Naive B cell (primary cell): ENCODE results near the gene RAB11FIP4. TPM values are rescaled to one million over a fixed set of nuclear protein-coding genes. Genes with fewer than 3 reads are reported as not detected.

Experiments used
- ATAC-seq, 2 donors: fragments of 150-1000 bp; cut with Tn5 transposase; 2 replicates each; pipeline ENCODE4 v1.10.0; 2021; ENCODE audit warnings: low read depth in 2 of 2, mild to moderate bottlenecking in 2 of 2, moderate library complexity in 2 of 2
- DNase-seq: peaks from one replicate; pipeline ENCODE4 v3.0.0; 2022
- H3K27ac Mint-ChIP-seq, 6 donors: one replicate each; pipeline ENCODE4 v1.8.0; 2020 to 2022; ENCODE audit warnings: mild to moderate bottlenecking in 6 of 6, mixed read lengths in 6 of 6, moderate library complexity in 5 of 6, inconsistent platforms in 2 of 6
- H3K27me3 Mint-ChIP-seq, 3 donors: one replicate each; pipeline ENCODE4 v1.8.0; 2021 to 2022; ENCODE audit warnings: mixed read lengths in 3 of 3, mild to moderate bottlenecking in 1 of 3
- H3K36me3 Mint-ChIP-seq, 2 donors: one replicate each; pipeline ENCODE4 v1.8.0; 2020 to 2022; ENCODE audit warnings: mixed read lengths in 2 of 2, inconsistent platforms in 1 of 2, mild to moderate bottlenecking in 1 of 2
- H3K4me1 Mint-ChIP-seq, 3 donors: one replicate each; pipeline ENCODE4 v1.8.0; 2020 to 2022; ENCODE audit warnings: mixed read lengths in 3 of 3, inconsistent platforms in 1 of 3, mild to moderate bottlenecking in 1 of 3, moderate library complexity in 1 of 3
- H3K4me3 Mint-ChIP-seq, 8 donors: one replicate each; pipeline ENCODE4 v1.8.0; 2020 to 2022; ENCODE audit warnings: mild to moderate bottlenecking in 8 of 8, mixed read lengths in 8 of 8, moderate library complexity in 8 of 8, inconsistent platforms in 2 of 8
- H3K9me3 Mint-ChIP-seq, 7 donors: one replicate each; pipeline ENCODE4 v1.8.0; 2020 to 2022; ENCODE audit warnings: mixed read lengths in 7 of 7, mild to moderate bottlenecking in 5 of 7, inconsistent platforms in 2 of 7, moderate library complexity in 1 of 7
- polyA plus RNA-seq, 6 donors: library from polyadenylated mRNA; unstranded; fragments of 300-500 nt; fragmentation: Illumina TruSeq; gene quantifications; one replicate each; pipeline ENCODE4 v1.2.3, GENCODE V29; 2021; ENCODE audit warnings: low read depth in 6 of 6

RAB11FIP4 gene
- polyA plus RNA-seq, 6 donors from 2014 or later = 7.3 to 29.7 (median 20.8) TPM

DNA sequence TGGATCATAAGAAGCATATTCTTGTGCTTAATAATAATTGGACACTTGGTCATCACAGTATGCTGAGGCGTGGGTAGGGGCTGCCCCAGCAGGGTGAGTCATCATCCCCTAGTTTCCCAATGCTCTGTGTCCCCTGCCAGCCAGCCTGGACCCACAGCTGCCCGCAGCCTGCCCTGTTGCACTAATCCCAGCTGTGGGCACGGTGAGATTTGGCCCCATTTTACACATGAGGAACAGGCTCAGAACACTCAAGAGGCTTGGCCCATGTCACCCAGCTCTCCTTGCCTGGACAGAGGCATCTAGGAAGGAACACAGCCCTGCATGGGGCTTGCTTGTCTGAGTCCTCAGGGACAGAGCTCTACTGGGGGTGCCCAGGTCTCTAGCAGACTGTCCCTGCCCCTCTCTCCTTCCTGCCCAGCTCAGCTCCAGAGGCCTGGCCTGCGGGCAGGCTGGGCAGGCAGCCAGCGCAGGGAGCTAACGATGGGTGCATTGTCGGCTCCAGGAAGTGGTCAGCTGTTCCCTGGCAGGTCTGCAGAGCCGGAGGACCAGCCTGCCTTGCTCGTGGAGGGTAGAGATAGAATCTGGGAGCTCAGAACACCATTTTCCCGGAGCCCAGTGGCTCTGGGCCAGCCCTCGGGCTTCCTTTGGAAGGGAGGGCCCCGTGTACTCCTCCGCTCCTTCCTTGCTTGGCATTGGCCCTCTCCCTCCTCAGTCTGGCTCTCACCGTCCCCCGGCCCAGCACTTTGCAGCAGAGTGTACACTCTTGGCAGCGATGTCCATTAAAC, 189.4 kb downstream of the RAB11FIP4 start:
- no peak overlapping the region for H3K4me3 Mint-ChIP-seq
- no peaks in the 10 kb centered on the region for H3K36me3 Mint-ChIP-seq
- H3K27me3 Mint-ChIP-seq = no peaks in the 10 kb centered on the region
- peak overlapping the region in 3 of 6 donors; percentile 27 to 76 (median 67) for H3K27ac Mint-ChIP-seq
- no peak for DNase-seq
- H3K4me1 Mint-ChIP-seq = peaks cover 14 to 24% (median 18%) of the 10 kb centered on the region in 3 donors
- no peaks in the 10 kb centered on the region for H3K9me3 Mint-ChIP-seq
- no peak for ATAC-seq

DNA sequence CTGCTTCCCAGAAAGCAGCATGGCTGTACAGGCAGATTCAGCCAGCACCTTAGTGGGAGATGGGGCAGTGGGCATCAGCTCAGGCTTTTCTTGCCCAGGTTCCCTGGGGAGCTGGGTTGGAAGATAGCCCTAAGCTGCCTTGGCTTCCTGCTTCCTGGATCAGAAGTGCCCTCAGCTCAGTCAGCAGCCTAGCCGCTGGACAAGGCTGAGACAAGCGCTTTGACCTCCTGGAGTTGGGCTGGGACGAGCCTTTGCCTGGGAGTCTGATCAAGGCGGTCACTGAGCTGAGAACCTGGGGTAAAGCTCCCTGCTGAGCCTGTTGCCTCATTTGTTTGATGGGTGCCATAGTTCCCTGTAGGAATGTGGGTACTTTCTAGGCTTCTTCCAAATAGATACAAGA, 190.0 kb downstream of the RAB11FIP4 start:
- Mint-ChIP-seq H3K4me1 (peaks cover 14 to 24% (median 18%) of the 10 kb centered on the region in 3 donors), H3K36me3 (no peaks in the 10 kb centered on the region), H3K27ac (peak overlapping the region in 3 of 6 donors; percentile 67 to 87 (median 76)), H3K27me3 (no peaks in the 10 kb centered on the region), H3K9me3 (no peaks in the 10 kb centered on the region), H3K4me3 (peak overlapping the region in 1 of 8 donors; percentile 76)
- DNase-seq (no peak), ATAC-seq (no peak)

DNA sequence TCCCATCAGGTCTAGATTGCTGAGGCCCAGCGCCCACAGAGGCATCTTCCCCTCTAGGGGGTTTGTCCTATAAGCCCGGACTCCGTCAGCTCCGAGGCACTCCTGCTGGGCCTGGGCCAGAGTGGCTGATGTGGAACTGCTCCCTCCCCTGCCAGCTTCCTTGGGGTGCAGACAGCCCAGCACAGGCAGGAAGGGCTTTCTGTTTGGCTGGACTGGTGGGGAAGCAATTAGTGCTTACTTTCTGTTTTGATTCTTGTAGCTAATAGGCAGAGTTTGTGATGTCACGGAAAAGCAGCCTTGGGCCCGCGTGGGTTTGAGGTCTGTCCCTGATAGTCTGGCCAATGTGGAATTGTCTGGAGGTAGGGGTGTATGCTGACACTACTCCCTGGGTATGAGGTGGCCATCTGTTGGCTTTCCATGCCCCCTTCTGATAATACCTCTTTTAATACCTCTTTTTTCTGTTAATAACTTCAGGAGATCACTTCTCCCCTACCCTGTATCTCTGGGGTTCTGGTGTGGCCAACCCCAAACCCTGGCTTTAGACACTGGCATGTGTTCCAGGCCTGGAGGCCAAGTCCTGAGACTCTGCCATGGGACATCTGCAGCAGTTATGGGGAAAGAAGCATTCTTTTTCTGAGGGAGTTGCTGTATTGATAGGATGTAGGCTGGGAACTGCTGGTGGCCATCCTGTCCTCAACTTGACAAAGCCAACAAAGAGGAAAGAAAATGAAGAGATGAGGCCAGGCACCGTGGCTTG, 190.9 kb downstream of the RAB11FIP4 start:
- peak; percentile 83 to 89 for ATAC-seq
- peaks cover 14 to 24% (median 18%) of the 10 kb centered on the region in 3 donors for H3K4me1 Mint-ChIP-seq
- H3K9me3 Mint-ChIP-seq = no peaks in the 10 kb centered on the region
- no peaks in the 10 kb centered on the region for H3K36me3 Mint-ChIP-seq
- H3K4me3 Mint-ChIP-seq = peak overlapping the region in 7 of 8 donors; percentile 37 to 83 (median 76)
- H3K27me3 Mint-ChIP-seq = no peaks in the 10 kb centered on the region
- peak overlapping the region; percentile 39 to 91 (median 80) for H3K27ac Mint-ChIP-seq
- peak; percentile 43 for DNase-seq

DNA sequence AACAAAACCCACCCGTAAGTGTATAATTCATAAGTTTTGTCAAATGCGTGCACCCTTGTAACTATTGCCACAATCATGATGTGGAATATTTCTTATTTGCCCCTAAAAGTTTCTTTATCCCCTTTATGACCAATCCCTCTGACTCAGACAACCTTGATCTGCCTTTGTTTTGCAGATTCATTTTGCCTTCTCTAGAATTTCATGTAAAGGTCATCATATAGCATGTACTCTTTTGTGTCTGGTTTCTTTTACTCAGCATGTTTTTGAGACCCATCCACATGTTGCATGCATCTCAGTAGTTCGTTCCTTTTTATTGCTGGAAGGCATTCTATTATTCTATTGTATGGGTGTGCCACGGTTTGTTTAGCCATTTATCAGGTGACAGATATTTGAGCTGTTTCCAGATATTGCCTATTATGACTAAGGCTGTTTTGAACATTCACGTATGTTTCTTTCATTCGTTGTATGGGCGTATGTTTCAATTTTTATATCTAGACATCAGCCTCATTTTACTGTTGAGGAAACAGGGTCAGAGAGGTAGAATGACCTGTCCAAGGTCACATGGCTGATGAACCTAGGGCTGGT, 192.4 kb downstream of the RAB11FIP4 start:
- peaks cover 14 to 24% (median 18%) of the 10 kb centered on the region in 3 donors for H3K4me1 Mint-ChIP-seq
- ATAC-seq = no peak
- DNase-seq = no peak
- H3K27me3 Mint-ChIP-seq = no peaks in the 10 kb centered on the region
- H3K27ac Mint-ChIP-seq = peak overlapping the region in 2 of 6 donors; percentile 13 to 15
- no peaks in the 10 kb centered on the region for H3K36me3 Mint-ChIP-seq
- H3K4me3 Mint-ChIP-seq = no peak overlapping the region
- no peaks in the 10 kb centered on the region for H3K9me3 Mint-ChIP-seq

DNA sequence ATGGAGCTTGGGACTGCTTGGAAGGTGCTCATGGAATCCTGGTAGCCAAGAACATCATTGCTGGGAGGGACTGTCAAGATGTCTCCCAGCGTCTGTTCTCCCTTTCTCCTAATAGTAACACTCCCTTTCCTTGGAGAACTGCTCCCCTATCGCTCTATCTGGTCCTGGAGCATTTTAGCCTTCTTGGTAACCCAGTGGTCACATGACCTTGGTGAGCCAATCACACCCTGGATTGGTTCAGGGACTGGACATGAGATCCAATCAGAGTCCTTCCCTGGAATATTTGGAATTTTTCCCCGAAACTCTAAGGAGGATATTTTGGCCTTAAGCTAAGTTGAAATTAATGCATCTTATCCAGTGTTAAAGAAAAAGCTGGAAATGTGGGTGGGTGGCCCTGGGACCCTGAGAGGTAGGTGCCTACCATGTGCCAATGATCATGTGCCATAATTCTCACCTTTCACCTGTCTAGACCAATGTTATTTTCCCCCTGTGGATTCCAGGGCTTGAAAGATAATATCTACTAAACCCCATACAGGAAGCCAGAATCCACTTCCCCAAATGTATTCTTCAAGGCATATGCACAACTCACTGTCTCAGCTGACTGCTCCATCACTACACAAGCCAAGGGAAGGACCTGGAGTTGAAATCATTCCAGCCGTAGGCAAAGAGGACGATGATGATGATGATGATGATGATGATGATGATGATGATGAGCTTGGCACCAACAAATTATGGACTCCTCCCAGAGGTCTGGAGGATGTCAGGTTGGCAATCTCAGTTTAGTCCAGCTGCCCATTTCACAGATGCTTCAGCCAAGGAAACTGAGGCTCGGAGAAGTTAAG, 193.2 kb downstream of the RAB11FIP4 start:
- Mint-ChIP-seq H3K27me3 (no peaks in the 10 kb centered on the region), H3K27ac (no peak overlapping the region), H3K4me1 (peaks cover 14 to 24% (median 18%) of the 10 kb centered on the region in 3 donors), H3K4me3 (no peak overlapping the region), H3K9me3 (no peaks in the 10 kb centered on the region), H3K36me3 (no peaks in the 10 kb centered on the region)
- no peak for ATAC-seq
- DNase-seq = no peak

DNA sequence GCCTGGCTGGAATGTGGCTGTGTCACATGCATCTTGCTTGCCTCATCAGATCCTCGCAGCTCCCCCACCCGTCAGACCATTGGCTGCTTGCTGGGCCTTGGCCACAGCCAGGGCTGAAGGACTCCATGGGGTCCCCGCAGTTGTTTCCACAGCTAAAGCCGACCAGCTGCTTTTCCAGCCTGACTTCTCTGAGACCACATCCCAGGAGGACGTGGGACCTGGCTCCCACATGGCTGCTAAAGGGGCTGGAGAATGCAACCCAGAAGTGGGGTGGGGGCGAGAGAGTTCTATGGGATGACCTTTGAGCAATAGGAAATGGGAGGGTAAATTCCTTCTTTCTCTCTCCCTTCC, 193.8 kb downstream of the RAB11FIP4 start:
- no peak overlapping the region for H3K27ac Mint-ChIP-seq
- no peaks in the 10 kb centered on the region for H3K9me3 Mint-ChIP-seq
- H3K4me3 Mint-ChIP-seq = no peak overlapping the region
- no peak for ATAC-seq
- H3K36me3 Mint-ChIP-seq = no peaks in the 10 kb centered on the region
- H3K27me3 Mint-ChIP-seq = no peaks in the 10 kb centered on the region
- no peak for DNase-seq
- H3K4me1 Mint-ChIP-seq = peaks cover 14 to 24% (median 18%) of the 10 kb centered on the region in 3 donors

DNA sequence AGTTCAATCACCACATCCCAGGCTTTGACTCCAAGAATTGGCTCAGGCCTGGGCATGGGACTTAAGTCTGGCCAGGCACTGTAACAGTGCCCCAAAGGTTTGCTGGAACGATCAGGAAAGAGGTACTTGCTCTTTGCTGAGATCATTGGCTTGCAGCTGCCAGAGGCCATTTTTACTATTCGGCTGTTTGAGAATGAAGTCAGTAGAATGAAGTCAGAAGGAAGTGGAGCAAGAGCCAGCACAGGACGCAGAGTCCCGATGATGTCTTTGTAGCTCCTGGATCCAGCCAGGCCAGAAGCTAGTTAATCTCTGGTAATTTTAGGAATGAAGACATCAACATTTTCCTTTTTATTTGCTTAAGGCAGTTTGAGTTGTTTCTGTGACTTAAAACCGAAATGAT, 195.5 kb downstream of the RAB11FIP4 start:
- no peak for DNase-seq
- Mint-ChIP-seq H3K4me1 (peaks cover 7 to 16% (median 8%) of the 10 kb centered on the region in 3 donors), H3K9me3 (no peaks in the 10 kb centered on the region), H3K36me3 (no peaks in the 10 kb centered on the region), H3K27me3 (no peaks in the 10 kb centered on the region), H3K27ac (no peak overlapping the region), H3K4me3 (no peak overlapping the region)
- no peak for ATAC-seq

DNA sequence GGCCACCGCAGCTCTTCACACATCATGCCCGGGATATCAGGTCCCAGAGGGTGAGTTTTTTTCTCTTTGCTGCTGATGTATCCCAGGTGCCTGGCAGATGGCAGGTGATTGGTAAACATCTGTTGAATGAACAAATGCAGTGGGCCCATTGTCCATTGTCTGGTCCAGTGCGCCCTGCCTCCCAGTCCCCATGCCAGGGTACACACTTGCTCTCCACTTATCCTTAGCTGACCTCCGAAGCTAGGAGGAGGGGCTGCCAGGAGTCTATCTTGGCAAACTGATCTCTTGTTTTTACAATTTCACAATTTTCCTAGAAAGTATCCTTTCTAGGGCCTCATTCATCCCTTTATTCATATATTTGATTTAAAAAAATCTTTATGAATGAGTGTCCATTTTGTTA, 196.0 kb downstream of the RAB11FIP4 start:
- no peak for DNase-seq
- no peak for ATAC-seq
- no peaks in the 10 kb centered on the region for H3K9me3 Mint-ChIP-seq
- H3K27me3 Mint-ChIP-seq = no peaks in the 10 kb centered on the region
- peaks cover 2 to 11% (median 3%) of the 10 kb centered on the region in 3 donors for H3K4me1 Mint-ChIP-seq
- H3K27ac Mint-ChIP-seq = no peak overlapping the region
- no peaks in the 10 kb centered on the region for H3K36me3 Mint-ChIP-seq
- H3K4me3 Mint-ChIP-seq = no peak overlapping the region

Other genes with a start within 250 kb of the RAB11FIP4 start
- under 1 TPM in 2 of 6 donors, not detected in 4; 0.30 to 0.36 TPM for gene OMG, start 94.4 kb upstream of the RAB11FIP4 start, polyA plus RNA-seq
- 100 to 1,000 TPM; 146 to 201 (median 184) TPM for gene EVI2B, start 77.6 kb upstream of the RAB11FIP4 start, polyA plus RNA-seq
- 10 to 100 TPM in 5 of 6 donors, 1 to 10 TPM in 1; 6.0 to 19.7 (median 13.3) TPM for gene EVI2A, start 70.1 kb upstream of the RAB11FIP4 start, polyA plus RNA-seq